HEK293 (cell line): ENCODE results near the gene JAZF1.

ENCODE experiments used
- CTCF ChIA-PET: fragments of 350-600 bp; formaldehyde crosslinking; extraction: SDS; loops from one replicate; lab custom pipeline; 2021; ENCODE audit warnings: antibody characterized with exemption; lab: Yijun Ruan, JAX
- POLR2A ChIA-PET: fragments of 300-600 bp; formaldehyde crosslinking; extraction: SDS; loops from one replicate; lab custom pipeline; 2020; ENCODE audit warnings: antibody characterized with exemption, inconsistent platforms; lab: Yijun Ruan, JAX
- H3K27ac ChIP-seq: fragments of 200-500 bp; sonication (Bioruptor generic); 2 replicates; pipeline ENCODE4 v1.5.1; 2014; ENCODE audit warnings: low read depth, low read length, control low read depth, inconsistent platforms; ENCODE audit errors: extremely low read depth
- H3K36me3 ChIP-seq, 2 experiments: fragments of 200-500 bp in 1 of 2; sonication (Bioruptor generic) in 1 of 2; 1 replicate in 1 of 2; 2 replicates in 1 of 2; pipeline ENCODE4 v1.5.1; 2014 to 2017; ENCODE audit warnings: inconsistent platforms in 2 of 2, low read length in 2 of 2; ENCODE audit not compliant: control insufficient read depth in 2 of 2, insufficient read depth in 1 of 2
- H3K4me1 ChIP-seq: fragments of 200-500 bp; sonication (Bioruptor generic); 2 replicates; pipeline ENCODE4 v1.5.1; 2014; ENCODE audit warnings: mild to moderate bottlenecking, low read length, inconsistent platforms; ENCODE audit not compliant: control insufficient read depth, insufficient read depth
- H3K4me3 ChIP-seq: 2 replicates; pipeline ENCODE4 v1.5.1; 2011; ENCODE audit warnings: low read depth, mild to moderate bottlenecking, control low read depth, low read length, moderate library complexity
- H3K9me3 ChIP-seq: fragments of 200-500 bp; sonication (Bioruptor generic); 2 replicates; pipeline ENCODE4 v1.5.1; 2014; ENCODE audit warnings: low read depth, low read length, inconsistent platforms; ENCODE audit not compliant: control insufficient read depth, insufficient read depth
- GLIS1 ChIP-seq: fragments of 450-650 bp; formaldehyde crosslinking; IDR thresholded peaks from 2 replicates; pipeline ENCODE4 v1.5.1; 2016; ENCODE audit warnings: missing biosample characterization, missing genetic modification characterization
- HOXA7 ChIP-seq: sonication (generic); formaldehyde crosslinking; IDR thresholded peaks from 2 replicates; pipeline ENCODE4 v1.8.1; 2022; ENCODE audit warnings: missing genetic modification reagents, borderline replicate concordance
- HOXD13 ChIP-seq: sonication (generic); formaldehyde crosslinking; IDR thresholded peaks from 2 replicates; pipeline ENCODE4 v1.8.0; 2022; ENCODE audit warnings: missing genetic modification reagents, borderline replicate concordance
- MZF1 ChIP-seq: fragments of 450-650 bp; formaldehyde crosslinking; IDR thresholded peaks from 2 replicates; pipeline ENCODE4 v1.5.1; 2017; ENCODE audit warnings: missing biosample characterization, missing genetic modification characterization, borderline replicate concordance
- SALL2 ChIP-seq: fragments of 450-650 bp; formaldehyde crosslinking; IDR thresholded peaks from 2 replicates; pipeline ENCODE4 v1.5.0; 2017; ENCODE audit warnings: missing biosample characterization, mild to moderate bottlenecking, missing genetic modification characterization, borderline replicate concordance
- ZBTB21 ChIP-seq: fragments of 450-650 bp; formaldehyde crosslinking; IDR thresholded peaks from 2 replicates; pipeline ENCODE4 v1.5.1; 2017; ENCODE audit warnings: missing biosample characterization, missing genetic modification characterization
- ZBTB44 ChIP-seq: fragments of 450-650 bp; IDR thresholded peaks from 2 replicates; pipeline ENCODE4 v1.5.1; 2018; ENCODE audit warnings: missing biosample characterization, mild to moderate bottlenecking, missing genetic modification characterization
- ZBTB48 ChIP-seq: fragments of 450-650 bp; formaldehyde crosslinking; IDR thresholded peaks from 2 replicates; pipeline ENCODE4 v1.5.1; 2016; ENCODE audit warnings: missing biosample characterization, missing genetic modification characterization
- ZFP69B ChIP-seq: fragments of 450-650 bp; formaldehyde crosslinking; IDR thresholded peaks from 2 replicates; pipeline ENCODE4 v1.5.1; 2016; ENCODE audit warnings: missing biosample characterization, missing genetic modification characterization
- ZNF112 ChIP-seq: fragments of 450-650 bp; formaldehyde crosslinking; IDR thresholded peaks from 2 replicates; pipeline ENCODE4 v1.5.0; 2017; ENCODE audit warnings: missing biosample characterization, missing genetic modification characterization
- ZNF148 ChIP-seq: fragments of 450-650 bp; formaldehyde crosslinking; IDR thresholded peaks from 2 replicates; pipeline ENCODE4 v1.5.0; 2017; ENCODE audit warnings: missing biosample characterization, missing genetic modification characterization, borderline replicate concordance
- ZNF184 ChIP-seq: fragments of 450-650 bp; IDR thresholded peaks from 2 replicates; pipeline ENCODE4 v1.5.1; 2018; ENCODE audit warnings: missing biosample characterization, mild to moderate bottlenecking, missing genetic modification characterization
- ZNF24 ChIP-seq: fragments of 450-650 bp; formaldehyde crosslinking; IDR thresholded peaks from 2 replicates; pipeline ENCODE4 v1.5.1; 2016; ENCODE audit warnings: missing biosample characterization, missing genetic modification characterization
- ZNF266 ChIP-seq: fragments of 450-650 bp; formaldehyde crosslinking; IDR thresholded peaks from 2 replicates; pipeline ENCODE4 v1.5.1; 2016; ENCODE audit warnings: missing biosample characterization, missing genetic modification characterization, low read depth
- ZNF335 ChIP-seq: fragments of 450-650 bp; formaldehyde crosslinking; conservative IDR thresholded peaks from 2 replicates; pipeline ENCODE4 v1.5.1; 2016; ENCODE audit warnings: missing biosample characterization, missing genetic modification characterization
- ZNF354C ChIP-seq: fragments of 450-650 bp; formaldehyde crosslinking; IDR thresholded peaks from 2 replicates; pipeline ENCODE4 v1.5.1; 2016; ENCODE audit warnings: missing biosample characterization, missing genetic modification characterization, low read depth, borderline replicate concordance
- ZNF37A ChIP-seq: fragments of 450-650 bp; IDR thresholded peaks from 2 replicates; pipeline ENCODE4 v1.5.1; 2018; ENCODE audit warnings: missing biosample characterization, missing genetic modification characterization
- ZNF488 ChIP-seq: fragments of 450-650 bp; formaldehyde crosslinking; IDR thresholded peaks from 2 replicates; pipeline ENCODE4 v1.5.1; 2016; ENCODE audit warnings: missing biosample characterization, missing genetic modification characterization
- ZNF624 ChIP-seq: fragments of 450-650 bp; formaldehyde crosslinking; IDR thresholded peaks from 2 replicates; pipeline ENCODE4 v1.5.1; 2017; ENCODE audit warnings: missing biosample characterization, missing genetic modification characterization
- ZNF626 ChIP-seq: fragments of 450-650 bp; sonication (Bioruptor Pico); formaldehyde crosslinking; IDR thresholded peaks from 2 replicates; pipeline ENCODE4 v1.5.1; 2018; ENCODE audit warnings: missing biosample characterization, missing genetic modification characterization, inconsistent platforms
- ZNF654 ChIP-seq: fragments of 450-650 bp; formaldehyde crosslinking; IDR thresholded peaks from 2 replicates; pipeline ENCODE4 v1.5.1; 2016; ENCODE audit warnings: low read depth, missing biosample characterization, missing genetic modification characterization
- ZNF664 ChIP-seq: fragments of 450-650 bp; formaldehyde crosslinking; IDR thresholded peaks from 2 replicates; pipeline ENCODE4 v1.5.1; 2016; ENCODE audit warnings: missing biosample characterization, missing genetic modification characterization
- ZNF704 ChIP-seq: fragments of 450-650 bp; formaldehyde crosslinking; IDR thresholded peaks from 2 replicates; pipeline ENCODE4 v1.5.1; 2016; ENCODE audit warnings: missing biosample characterization, missing genetic modification characterization

Gene JAZF1

GRCh38 chr7:28203508-28204240 lies 23.1 kb upstream of the JAZF1 start:
- Histone ChIP-seq H3K4me3 (no peak overlapping the region), H3K4me1 (no peaks in the 10 kb centered on the region), H3K27ac (no peak overlapping the region), H3K36me3 (no peaks in the 10 kb centered on the region), H3K9me3 (no peaks in the 10 kb centered on the region)
- TF ChIP-seq ZNF704 (tag by site-specific recombination) (no peak), ZNF664 (tag by site-specific recombination) (no peak), ZNF184 (tag by site-specific recombination) (no peak), ZNF148 (no peak), ZNF624 (tag by site-specific recombination) (no peak), HOXA7 (no peak), ZNF24 (tag by site-specific recombination) (no peak)
- CTCF ChIA-PET: interaction anchor here (1.4 kb wide), 1 partner anchor 11 kb away, joined by 4 read pairs; no protein-coding TSS in a partner anchor
- POLR2A ChIA-PET: no interaction called here

GRCh38 chr7:28202222-28202621 lies 21.6 kb upstream of the JAZF1 start:
- Histone ChIP-seq H3K36me3 (no peaks in the 10 kb centered on the region), H3K9me3 (no peaks in the 10 kb centered on the region), H3K27ac (no peak overlapping the region), H3K4me1 (no peaks in the 10 kb centered on the region), H3K4me3 (no peak overlapping the region)
- ChIA-PET CTCF (no interaction called here), POLR2A (no interaction called here)
- no peak for TF ChIP-seq ZNF654 (tag by site-specific recombination)
- TF ChIP-seq SALL2 (tag by site-specific recombination): no peak

GRCh38 chr7:28201131-28201530 lies 20.5 kb upstream of the JAZF1 start:
- Histone ChIP-seq H3K4me1 (no peaks in the 10 kb centered on the region), H3K4me3 (no peak overlapping the region), H3K9me3 (no peaks in the 10 kb centered on the region), H3K36me3 (no peaks in the 10 kb centered on the region), H3K27ac (no peak overlapping the region)
- CTCF ChIA-PET: no interaction called here
- POLR2A ChIA-PET: no interaction called here
- TF ChIP-seq ZBTB44 (tag by site-specific recombination): no peak

- POLR2A ChIA-PET: no interaction called here
- CTCF ChIA-PET: interaction anchor here (0.6 kb wide), 1 partner anchor 1422 kb away, joined by 4 read pairs; no protein-coding TSS in a partner anchor
- TF ChIP-seq ZNF112 (no peak), ZBTB21 (tag by site-specific recombination) (no peak), HOXD13 (no peak), ZBTB48 (tag by site-specific recombination) (no peak), ZNF335 (tag by site-specific recombination) (no peak), ZNF488 (tag by site-specific recombination) (no peak), ZNF354C (tag by site-specific recombination) (no peak), ZNF24 (tag by site-specific recombination) (no peak), ZFP69B (tag by site-specific recombination) (no peak), GLIS1 (tag by site-specific recombination) (no peak), ZNF626 (tag by site-specific recombination) (no peak), MZF1 (no peak), ZNF37A (tag by site-specific recombination) (no peak), ZNF266 (tag by site-specific recombination) (no peak)
Measured at GRCh38 chr7:28200598-28200997, 20.0 kb upstream of the JAZF1 start.

More at GRCh38 chr7:28200598-28200997, 20.0 kb upstream of the JAZF1 start:
- Histone ChIP-seq H3K27ac (no peak overlapping the region), H3K36me3 (no peaks in the 10 kb centered on the region), H3K4me3 (no peak overlapping the region), H3K4me1 (no peaks in the 10 kb centered on the region), H3K9me3 (no peaks in the 10 kb centered on the region)
